H1 (cell line): ENCODE results near the gene NUP107. TPM values are rescaled to one million over a fixed set of nuclear protein-coding genes. Genes with fewer than 3 reads are reported as not detected.

Experiments
- CTCF ChIA-PET: fragments of 300-600 bp; sonication (Branson Sonifier 250); formaldehyde crosslinking; loops from one replicate; lab custom pipeline; 2021; ENCODE audit not compliant: partially characterized antibody; lab: Charles Lee
- POLR2A ChIA-PET: fragments of 300-600 bp; sonication (Branson Sonifier 250); formaldehyde crosslinking; loops from one replicate; lab custom pipeline; 2021; ENCODE audit warnings: inconsistent platforms; ENCODE audit not compliant: partially characterized antibody; lab: Charles Lee
- DNase-seq, 2 experiments: peaks; one replicate each; pipeline versions ENCODE4 v3.0.0 to v3.0.0-alpha.2; 2010 to 2022; ENCODE audit warnings: low spot score in 2 of 2, low read depth in 1 of 2, mixed read lengths in 1 of 2
- FAIRE-seq: peaks from 2 replicates; lab custom pipeline; 2011; peaks lifted over from hg19 to GRCh38; lab: Jason Lieb, UNC
- H2AFZ ChIP-seq: 2 replicates; pipeline ENCODE4 v1.8.1; 2012; ENCODE audit warnings: low read length, inconsistent platforms
- H2AK5ac ChIP-seq: 2 replicates; pipeline ENCODE4 v1.6.1; 2013; ENCODE audit warnings: low read depth, low read length
- H2BK120ac ChIP-seq: replicated peaks from 2 replicates; pipeline ENCODE3; 2013; ENCODE audit warnings: low read depth, low read length, inconsistent platforms
- H2BK12ac ChIP-seq: 2 replicates; pipeline ENCODE4 v1.6.1; 2013; ENCODE audit warnings: low read depth, low read length
- H2BK15ac ChIP-seq: 2 replicates; pipeline ENCODE4 v1.6.1; 2013; ENCODE audit warnings: low read length
- H2BK20ac ChIP-seq: 2 replicates; pipeline ENCODE4 v1.6.1; 2013; ENCODE audit warnings: low read length
- H2BK5ac ChIP-seq: 2 replicates; pipeline ENCODE4 v1.6.1; 2013; ENCODE audit warnings: low read depth, low read length
- H3K14ac ChIP-seq: 2 replicates; pipeline ENCODE4 v1.6.1; 2013; ENCODE audit warnings: inconsistent platforms; ENCODE audit not compliant: insufficient read length
- H3K18ac ChIP-seq: 2 replicates; pipeline ENCODE4 v1.6.1; 2013; ENCODE audit warnings: low read length; ENCODE audit errors: extremely low read depth
- H3K23ac ChIP-seq: 2 replicates; pipeline ENCODE4 v1.6.1; 2013; ENCODE audit warnings: inconsistent platforms; ENCODE audit not compliant: insufficient read length
- H3K23me2 ChIP-seq: 2 replicates; pipeline ENCODE4 v1.6.1; 2013; ENCODE audit warnings: low read depth, low read length
- H3K27ac ChIP-seq: 2 replicates; pipeline ENCODE4 v1.6.1; 2011; ENCODE audit warnings: low read depth, low read length, inconsistent platforms
- H3K27me3 ChIP-seq, 4 experiments: replicated peaks in 1 of 4; 1 replicate in 1 of 4; 2 replicates in 3 of 4; pipeline versions ENCODE4 v1.6.1 to v1.8.1; 2011 to 2013; ENCODE audit warnings: low read length in 3 of 4, mild to moderate bottlenecking in 3 of 4, inconsistent platforms in 2 of 4, mixed read lengths in 2 of 4, moderate library complexity in 1 of 4; ENCODE audit not compliant: control insufficient read depth in 3 of 4, insufficient read depth in 3 of 4; ENCODE audit errors: extremely low read depth in 1 of 4
- H3K36me3 ChIP-seq, 4 experiments: 2 replicates each; pipeline versions ENCODE4 v1.6.1 to v1.8.1; 2011 to 2013; ENCODE audit warnings: mild to moderate bottlenecking in 4 of 4, low read length in 3 of 4, moderate library complexity in 2 of 4, control low read depth in 1 of 4, inconsistent platforms in 1 of 4; ENCODE audit not compliant: insufficient read depth in 4 of 4, control insufficient read depth in 2 of 4
- H3K4ac ChIP-seq: replicated peaks from 2 replicates; pipeline ENCODE3; 2013; ENCODE audit warnings: low read length, low read depth, mixed read lengths, inconsistent platforms; ENCODE audit not compliant: insufficient read length
- H3K4me1 ChIP-seq, 4 experiments: replicated peaks in 1 of 4; 1 replicate in 1 of 4; 2 replicates in 3 of 4; pipeline versions ENCODE4 v1.6.1 to v1.8.1; 2011 to 2013; ENCODE audit warnings: low read length in 3 of 4, inconsistent platforms in 2 of 4, mixed read lengths in 1 of 4; ENCODE audit not compliant: insufficient read depth in 4 of 4, control insufficient read depth in 3 of 4
- H3K4me2 ChIP-seq, 2 experiments: 2 replicates each; pipeline versions ENCODE4 v1.6.1 to v1.8.1; 2011 to 2013; ENCODE audit warnings: low read depth in 2 of 2, low read length in 2 of 2, control low read depth in 1 of 2, inconsistent platforms in 1 of 2, mild to moderate bottlenecking in 1 of 2; ENCODE audit not compliant: insufficient read depth in 1 of 2
- H3K4me3 ChIP-seq, 4 experiments: fragments of 200-600, 300-600 bp in 1 of 4; sonication (generic), shearing (Covaris generic), sonication (Bioruptor Twin) in 1 of 4; 2 replicates each; pipeline versions ENCODE4 v1.5.1 to v1.8.1; 2011 to 2016; ENCODE audit warnings: low read length in 4 of 4, low read depth in 3 of 4, control low read depth in 2 of 4, inconsistent platforms in 2 of 4, mild to moderate bottlenecking in 2 of 4, mixed read lengths in 1 of 4, moderate library complexity in 1 of 4; ENCODE audit not compliant: insufficient read depth in 2 of 4; ENCODE audit errors: extremely low read depth in 1 of 4
- H3K56ac ChIP-seq: replicated peaks from 2 replicates; pipeline ENCODE3; 2013; ENCODE audit warnings: low read depth, mild to moderate bottlenecking, mixed read lengths, low read length, inconsistent platforms; ENCODE audit not compliant: insufficient read length
- H3K79me1 ChIP-seq: 2 replicates; pipeline ENCODE4 v1.6.1; 2013; ENCODE audit warnings: low read depth, low read length, control low read depth
- H3K79me2 ChIP-seq, 2 experiments: 2 replicates each; pipeline versions ENCODE4 v1.6.1 to v1.8.1; 2012 to 2013; ENCODE audit warnings: low read length in 2 of 2, mild to moderate bottlenecking in 2 of 2, inconsistent platforms in 1 of 2; ENCODE audit not compliant: insufficient read depth in 2 of 2, control insufficient read depth in 1 of 2
- H3K9ac ChIP-seq, 4 experiments: replicated peaks in 1 of 4; 1 replicate in 1 of 4; 2 replicates in 3 of 4; pipeline versions ENCODE4 v1.6.1 to v1.8.1; 2011 to 2013; ENCODE audit warnings: low read depth in 3 of 4, low read length in 3 of 4, control low read depth in 2 of 4, mild to moderate bottlenecking in 2 of 4, moderate library complexity in 2 of 4, inconsistent platforms in 1 of 4; ENCODE audit errors: extremely low read depth in 1 of 4
- H3K9me3 ChIP-seq, 2 experiments: 2 replicates each; pipeline versions ENCODE4 v1.6.1 to v1.8.1; 2012 to 2013; ENCODE audit warnings: mild to moderate bottlenecking in 2 of 2, moderate library complexity in 2 of 2, control low read depth in 1 of 2, inconsistent platforms in 1 of 2, low read depth in 1 of 2, low read length in 1 of 2, mixed read lengths in 1 of 2; ENCODE audit not compliant: insufficient read depth in 2 of 2
- H4K20me1 ChIP-seq, 2 experiments: replicated peaks in 1 of 2; 2 replicates each; pipeline versions ENCODE3 to v1.8.1; 2011 to 2013; ENCODE audit warnings: inconsistent platforms in 2 of 2, low read length in 2 of 2, mild to moderate bottlenecking in 1 of 2; ENCODE audit not compliant: insufficient read depth in 2 of 2, control insufficient read depth in 1 of 2
- H4K5ac ChIP-seq: 2 replicates; pipeline ENCODE4 v1.6.1; 2013; ENCODE audit warnings: low read length, low read depth, mixed read lengths, inconsistent platforms; ENCODE audit not compliant: insufficient read length
- H4K8ac ChIP-seq: 2 replicates; pipeline ENCODE4 v1.8.0; 2013; ENCODE audit warnings: mild to moderate bottlenecking, moderate library complexity, low read length, inconsistent platforms; ENCODE audit not compliant: insufficient read depth; ENCODE audit errors: extremely low read depth
- H4K91ac ChIP-seq: replicated peaks from 2 replicates; pipeline ENCODE3; 2013; ENCODE audit warnings: low read length, mixed read lengths, inconsistent platforms; ENCODE audit not compliant: insufficient read length
- POU5F1 ChIP-seq: IDR thresholded peaks from 2 replicates; pipeline ENCODE4 v1.6.1; 2011; ENCODE audit warnings: low read depth, mild to moderate bottlenecking, low read length, moderate library complexity
- RAD21 ChIP-seq, 2 experiments: IDR thresholded peaks in 1 of 2; conservative IDR thresholded peaks in 1 of 2; 2 replicates each; pipeline ENCODE4 v1.6.1; 2011; ENCODE audit warnings: low read depth in 2 of 2, low read length in 2 of 2, improper control_type of control experiment in 1 of 2, inconsistent platforms in 1 of 2, mild to moderate bottlenecking in 1 of 2, moderate library complexity in 1 of 2
- WGBS, 2 experiments: shearing (Covaris generic) in 1 of 2; methylation state at CpG; one replicate each; pipeline versions ENCODE4 v1.1.6 to v1.1.7; 2013 to 2015; ENCODE audit warnings: low lambda C conversion rate in 2 of 2, mixed read lengths in 2 of 2, inconsistent platforms in 1 of 2, low coverage in 1 of 2, missing lambda C conversion rate in 1 of 2; ENCODE audit not compliant: insufficient replicate concordance in 2 of 2, insufficient coverage in 1 of 2, insufficient read length in 1 of 2; ENCODE audit errors: extremely low coverage in 1 of 2, missing lambda C conversion rate in 1 of 2; 5-methylcytosine and 5-hydroxymethylcytosine counted together
- polyA plus RNA-seq, 7 experiments: library from polyadenylated mRNA; depleted of rRNA in 3 of 7; stranded (reverse) in 5 of 7; unstranded in 2 of 7; fragments of >200 nt in 5 of 7; fragments of 200-250 nt in 2 of 7; gene quantifications; 1 replicate in 5 of 7; 2 replicates in 1 of 7; 4 replicates in 1 of 7; pipeline versions ENCODE4 v1.2.1 to v1.2.3, GENCODE V29; 2011 to 2013; ENCODE audit warnings: missing spikeins in 2 of 7, mixed read lengths in 2 of 7
- total RNA-seq: library from RNA; stranded (reverse); fragmentation: NEBNext Ultra II Directional; extraction: Animal tissue kit (Norgen Biotek cat#: 25700); gene quantifications from 2 replicates; pipeline ENCODE4 v1.2.1, GENCODE V29; 2021

The NUP107 gene
- total and polyA plus RNA-seq, 2 of the 8 experiments (the other 6 are each of a cell fraction or from before 2014, with no cell fraction given): 46.1 to 141 TPM

DNA sequence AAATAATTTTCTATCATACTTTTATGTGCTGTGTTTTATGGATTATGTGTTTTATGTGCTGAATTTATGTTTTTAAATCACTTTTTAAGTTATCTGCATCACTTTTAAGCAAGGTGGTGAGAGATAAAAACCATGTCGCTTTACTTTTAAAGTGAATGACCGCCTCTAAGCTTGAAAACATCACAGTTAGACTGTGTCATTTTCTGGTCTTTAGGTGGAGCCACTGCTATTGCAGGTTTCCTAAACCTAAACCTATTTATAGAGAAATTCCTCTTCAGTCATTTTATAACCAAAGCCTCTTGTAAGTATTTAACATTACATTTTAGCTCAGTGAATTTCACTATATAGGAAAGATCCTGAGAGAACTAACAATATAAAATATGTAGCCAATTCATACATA lies 100.2 kb downstream of the NUP107 start:
- H3K27ac ChIP-seq: no peak overlapping the region
- DNase-seq: no peak
- H4K91ac ChIP-seq: no peak overlapping the region
- TF ChIP-seq RAD21 (IDR thresholded peaks at IDR 0.05 in 1 of 2, conservative IDR thresholded peaks at IDR 0.05 in 1 of 2; ENCODE audit: low read depth in 2 of 2, low read length in 2 of 2) (peak; percentile 14 to 25; a peak in 3 of 4 replicates), POU5F1 (no peak)
- no peak overlapping the region for H2BK5ac ChIP-seq
- no peak overlapping the region for H3K23ac ChIP-seq
- H3K36me3 ChIP-seq: no peaks in the 10 kb centered on the region
- no peak overlapping the region for H4K8ac ChIP-seq
- H3K4ac ChIP-seq: no peak overlapping the region
- H3K27me3 ChIP-seq: no peaks in the 10 kb centered on the region
- H2BK15ac ChIP-seq: no peak overlapping the region
- POLR2A ChIA-PET: interaction anchor here (1.4 to 2.1 kb wide), 3 partner anchors 12 to 40 kb away, joined by 3 to 5 read pairs (median 4); no protein-coding TSS in a partner anchor
- 88% methylated on average over 2 of the region's 2 CpGs; no CpG with 5 or more reads in 1 of the 2 experiments for WGBS, 2 experiments
- H2BK12ac ChIP-seq: no peak overlapping the region
- H3K79me2 ChIP-seq: no peaks in the 10 kb centered on the region
- CTCF ChIA-PET: interaction anchor here (0.7 to 2.5 kb wide), 5 partner anchors 9 to 171 kb away, joined by 3 to 8 read pairs (median 5); no protein-coding TSS in a partner anchor
- no peaks in the 10 kb centered on the region for H3K9me3 ChIP-seq
- no peak overlapping the region for H2BK20ac ChIP-seq
- no peak overlapping the region for H3K4me3 ChIP-seq
- no peak overlapping the region for H2AFZ ChIP-seq
- H4K5ac ChIP-seq: no peak overlapping the region
- no peak overlapping the region for H3K56ac ChIP-seq
- no peak overlapping the region for H3K14ac ChIP-seq
- no peak overlapping the region for H2AK5ac ChIP-seq
- H4K20me1 ChIP-seq: no peaks in the 10 kb centered on the region
- H3K23me2 ChIP-seq: no peaks in the 10 kb centered on the region
- H3K18ac ChIP-seq: no peak overlapping the region
- H3K9ac ChIP-seq: no peak overlapping the region
- no peak overlapping the region for H3K4me2 ChIP-seq
- peaks cover 0 to 3% (median 0%) of the 10 kb centered on the region in 4 experiments; a peak in 1 of 7 replicates for H3K4me1 ChIP-seq
- H2BK120ac ChIP-seq: no peak overlapping the region
- no peaks in the 10 kb centered on the region for H3K79me1 ChIP-seq
- no peak for FAIRE-seq
